ENCODE results near the gene CYFIP2.
"Not testable (repeated sequence)": the region's sequence is repeated elsewhere in the genome, so short reads cannot be mapped to it uniquely, and the experiment has no call there.

Gene CYFIP2

GRCh38 chr5:157265714-157266285 is at the start of gene CYFIP2:
CYFIP2 (plus strand) TSS chr5:157266123; CDS start chr5:157285362, 19,239 bp downstream.
- peak; percentile 47 for DNase-seq (ENCODE audit: low spot score)

- no peak for DNase-seq (ENCODE audit: low spot score)
These were observed 49.4 kb upstream of the CYFIP2 start for GRCh38 chr5:157216391-157217142.

- no peak for DNase-seq (ENCODE audit: low spot score)
These were observed 48.5 kb upstream of the CYFIP2 start for GRCh38 chr5:157217289-157218024.

- DNase-seq (ENCODE audit: low spot score) = no peak
These were observed 46.2 kb upstream of the CYFIP2 start for GRCh38 chr5:157219491-157220271.

- no peak for DNase-seq (ENCODE audit: low spot score)
These were observed 44.0 kb upstream of the CYFIP2 start for GRCh38 chr5:157221959-157222358.

GRCh38 chr5:157222506-157223230 is 43.3 kb upstream of the CYFIP2 start:
- DNase-seq (ENCODE audit: low spot score) = peak; percentile 60

GRCh38 chr5:157225469-157226422 is 40.2 kb upstream of the CYFIP2 start:
- DNase-seq (ENCODE audit: low spot score) = no peak

GRCh38 chr5:157230610-157231009 is 35.3 kb upstream of the CYFIP2 start:
- no peak for DNase-seq (ENCODE audit: low spot score)

GRCh38 chr5:157232706-157233105 is 33.2 kb upstream of the CYFIP2 start:
- no peak for DNase-seq (ENCODE audit: low spot score)

GRCh38 chr5:157233515-157233914 is 32.4 kb upstream of the CYFIP2 start:
- no peak for DNase-seq (ENCODE audit: low spot score)

- no peak for DNase-seq (ENCODE audit: low spot score)
These were observed 29.5 kb upstream of the CYFIP2 start for GRCh38 chr5:157236423-157236822.

- no peak for DNase-seq (ENCODE audit: low spot score)
These were observed 24.4 kb upstream of the CYFIP2 start for GRCh38 chr5:157241483-157241882.

GRCh38 chr5:157244704-157245103 is 21.2 kb upstream of the CYFIP2 start:
- not testable (repeated sequence) for DNase-seq (ENCODE audit: low spot score)

- DNase-seq (ENCODE audit: low spot score) = peak; percentile 33
These were observed 20.4 kb upstream of the CYFIP2 start for GRCh38 chr5:157245476-157245875.

GRCh38 chr5:157245886-157246285 is 20.0 kb upstream of the CYFIP2 start:
- DNase-seq (ENCODE audit: low spot score) = no peak

GRCh38 chr5:157247267-157247666 is 18.7 kb upstream of the CYFIP2 start:
- no peak for DNase-seq (ENCODE audit: low spot score)

GRCh38 chr5:157248821-157249470 is 17.0 kb upstream of the CYFIP2 start:
- no peak for DNase-seq (ENCODE audit: low spot score)

- DNase-seq (ENCODE audit: low spot score) = no peak
These were observed 13.0 kb upstream of the CYFIP2 start for GRCh38 chr5:157252711-157253465.

- DNase-seq (ENCODE audit: low spot score) = peak; percentile 51
These were observed 12.4 kb upstream of the CYFIP2 start for GRCh38 chr5:157253547-157253946.
